OCI-LY3 (cell line): Measurements from ENCODE around the gene CAPZB.

Experiments used
- CTCF ChIP-seq: fragments of 200-600, 300-600 bp; sonication (generic); IDR thresholded peaks from 2 replicates; pipeline ENCODE4 v1.5.1; 2014; ENCODE audit warnings: antibody characterized with exemption, low read length, low read depth
- EZH2phosphoT487 ChIP-seq: fragments of 200-600 bp; shearing (Covaris generic); IDR thresholded peaks from 2 replicates; pipeline ENCODE4 v1.6.1; 2018; ENCODE audit warnings: antibody characterized with exemption, mixed run types, low read depth

GRCh38 chr1:19344831-19345230, 140.5 kb downstream of the CAPZB start:
- TF ChIP-seq CTCF = no peak
- no peak for TF ChIP-seq EZH2phosphoT487
